GM15510 (cell line): ENCODE measurements around the gene PLA2G1B.

Source experiments
- POLR2A ChIP-seq: IDR thresholded peaks from 3 replicates; pipeline ENCODE4 v1.6.1; 2011; ENCODE audit warnings: borderline replicate concordance; ENCODE audit not compliant: insufficient read length; ENCODE audit errors: extremely low read depth

PLA2G1B gene

GRCh38 chr12:120363274-120363855 lies 35.8 kb upstream of the PLA2G1B start:
- TF ChIP-seq POLR2A: no peak

- no peak for TF ChIP-seq POLR2A
Measured at GRCh38 chr12:120362516-120363273, 35.1 kb upstream of the PLA2G1B start.

GRCh38 chr12:120361506-120362208 lies 34.1 kb upstream of the PLA2G1B start:
- TF ChIP-seq POLR2A: no peak

- no peak for TF ChIP-seq POLR2A
Measured at GRCh38 chr12:120359128-120359527, 31.5 kb upstream of the PLA2G1B start.

GRCh38 chr12:120358412-120359100 lies 31.0 kb upstream of the PLA2G1B start:
- no peak for TF ChIP-seq POLR2A

GRCh38 chr12:120357104-120357503 lies 29.5 kb upstream of the PLA2G1B start:
- no peak for TF ChIP-seq POLR2A

GRCh38 chr12:120356567-120357030 lies 29.0 kb upstream of the PLA2G1B start:
- TF ChIP-seq POLR2A: no peak

GRCh38 chr12:120353556-120354317 lies 26.2 kb upstream of the PLA2G1B start:
- no peak for TF ChIP-seq POLR2A

- TF ChIP-seq POLR2A: no peak
Measured at GRCh38 chr12:120353136-120353535, 25.6 kb upstream of the PLA2G1B start.

- no peak for TF ChIP-seq POLR2A
Measured at GRCh38 chr12:120352117-120352516, 24.5 kb upstream of the PLA2G1B start.

- no peak for TF ChIP-seq POLR2A
Measured at GRCh38 chr12:120350576-120351350, 23.2 kb upstream of the PLA2G1B start.

GRCh38 chr12:120347766-120348165 lies 20.2 kb upstream of the PLA2G1B start:
- no peak for TF ChIP-seq POLR2A

GRCh38 chr12:120346681-120347080 lies 19.1 kb upstream of the PLA2G1B start:
- no peak for TF ChIP-seq POLR2A
